ENCODE data around the gene AS3MT.
"Not testable (repeated sequence)": the region's sequence is repeated elsewhere in the genome, so short reads cannot be mapped to it uniquely, and the experiment has no call there.

The AS3MT gene

DNA sequence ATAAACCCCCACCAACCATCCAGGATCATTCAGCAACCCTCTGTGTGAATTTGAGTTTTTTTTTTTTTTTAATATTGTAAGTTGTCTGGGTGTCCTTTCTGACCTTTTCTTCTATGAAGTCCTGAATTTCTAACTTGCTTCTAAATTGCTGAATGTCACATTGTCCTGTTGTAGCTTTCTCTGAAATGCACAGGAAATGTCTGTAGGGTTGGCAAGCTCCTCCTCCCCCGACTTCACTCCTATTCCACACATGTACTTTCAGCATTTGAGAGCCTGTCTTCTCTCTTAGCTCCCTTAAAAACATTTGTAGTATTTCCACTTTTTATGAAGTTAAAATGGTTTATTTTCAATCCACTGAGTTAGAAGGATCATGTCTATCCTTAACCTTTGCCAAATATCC lies 45.5 kb downstream of the AS3MT start:
- DNase-seq, result no peak
- in situ Hi-C loops (cut with HindIII; ENCODE audit: low pct_ligation_motif_present, low pct_unique_long_range_greater_than_20kb, low sequenced_read_pairs), result no loop called here

DNA sequence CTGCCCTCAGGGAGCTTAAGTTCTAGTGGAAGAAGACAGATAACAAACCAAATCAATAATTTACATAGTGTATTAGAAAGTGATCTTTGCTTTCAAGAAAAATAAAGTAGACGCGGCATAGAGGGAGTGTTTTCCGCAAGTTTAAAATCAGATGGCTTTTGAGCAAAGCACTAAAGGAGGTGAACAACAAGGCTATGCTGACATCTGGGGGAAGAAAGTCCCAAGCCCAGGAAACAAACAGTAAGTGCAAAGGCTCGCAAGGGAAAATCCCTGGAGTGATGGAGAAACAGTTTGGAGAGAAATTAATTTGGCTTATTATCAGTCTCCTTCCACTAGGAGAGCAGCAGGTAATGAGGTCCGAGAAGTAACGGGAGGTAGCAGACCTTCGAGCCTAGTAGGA lies 46.9 kb downstream of the AS3MT start:
- no peak for DNase-seq
- in situ Hi-C loops (cut with HindIII; ENCODE audit: low pct_ligation_motif_present, low pct_unique_long_range_greater_than_20kb, low sequenced_read_pairs), result no loop called here

DNA sequence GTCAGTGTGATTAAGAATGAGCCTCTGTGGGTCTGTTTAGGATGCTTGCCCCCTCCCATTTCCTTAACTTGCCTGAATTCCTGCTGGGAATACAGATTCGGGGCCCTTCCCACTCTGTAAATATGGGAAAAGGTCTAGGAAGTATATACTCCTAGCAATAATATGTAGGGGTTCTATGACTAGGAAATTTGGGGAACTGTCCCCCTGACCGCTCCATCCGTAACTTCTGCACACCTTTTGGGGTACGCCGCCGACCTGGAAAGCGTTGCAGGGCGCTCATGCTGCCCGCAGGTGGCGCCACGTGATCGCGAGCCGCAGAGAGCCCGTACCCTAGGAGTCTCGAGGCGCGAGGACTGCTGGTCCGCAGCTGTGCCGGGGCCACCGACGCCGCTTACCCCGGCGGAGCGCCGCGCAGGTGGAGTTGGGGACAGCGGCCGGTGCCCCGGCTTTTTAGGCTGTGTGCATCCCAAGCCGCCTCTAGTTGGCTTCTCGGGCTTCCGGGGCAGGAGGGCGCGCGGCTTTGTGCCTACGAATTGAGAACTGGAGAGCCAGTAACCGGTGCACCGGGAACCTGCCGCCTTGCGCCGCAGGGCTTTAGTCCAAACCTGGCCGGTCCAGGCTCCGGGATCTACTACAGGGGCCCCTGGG lies 48.2 kb downstream of the AS3MT start:
- in situ Hi-C loops (cut with HindIII; ENCODE audit: low pct_ligation_motif_present, low pct_unique_long_range_greater_than_20kb, low sequenced_read_pairs), result no loop called here
- DNase-seq, result peak; percentile 75

DNA sequence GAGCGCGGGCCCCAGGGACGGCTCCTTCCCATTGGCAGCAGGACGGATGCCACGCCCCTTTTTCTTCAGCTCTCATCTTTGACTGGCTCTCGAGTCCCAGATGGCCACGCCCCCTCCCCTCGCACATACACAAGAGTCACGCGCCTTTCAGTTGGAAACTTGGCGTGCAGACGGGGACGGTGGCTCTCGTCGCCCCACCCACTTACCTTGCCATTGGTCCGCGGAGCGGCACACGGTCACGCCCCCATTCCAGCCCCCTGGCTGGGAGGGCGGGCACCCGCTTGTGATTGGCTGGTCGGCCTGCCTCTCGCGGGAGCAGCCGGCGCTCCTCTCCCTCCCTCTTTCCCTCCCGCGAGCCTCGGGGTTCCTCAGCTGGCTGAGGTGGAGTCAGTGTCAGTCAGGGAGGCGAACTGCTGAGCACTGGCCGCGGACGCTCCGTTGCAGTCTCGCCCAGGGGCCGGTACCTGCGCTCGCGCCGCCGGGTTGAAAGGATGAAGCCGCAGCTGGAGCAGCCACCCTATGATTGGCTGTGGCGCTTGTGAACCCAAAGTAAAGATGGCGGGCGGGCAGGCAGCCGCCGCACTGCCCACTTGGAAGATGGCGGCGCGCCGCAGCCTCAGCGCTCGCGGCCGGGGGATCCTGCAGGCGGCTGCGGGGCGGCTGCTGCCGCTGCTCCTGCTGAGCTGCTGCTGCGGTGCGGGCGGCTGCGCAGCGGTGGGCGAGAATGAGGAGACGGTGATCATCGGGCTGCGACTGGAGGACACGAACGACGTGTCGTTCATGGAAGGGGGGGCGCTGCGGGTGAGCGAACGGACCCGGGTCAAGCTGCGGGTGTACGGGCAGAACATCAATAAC lies 48.9 kb downstream of the AS3MT start, which contains the start of gene CNNM2:
Gene CNNM2 (plus strand): TSS at position 333 of the 855 bp plus-strand sequence. CDS start 187 bp downstream, at position 520.
- peak; percentile 100 for DNase-seq
- in situ Hi-C loops (cut with HindIII; ENCODE audit: low pct_ligation_motif_present, low pct_unique_long_range_greater_than_20kb, low sequenced_read_pairs), result no loop called here

DNA sequence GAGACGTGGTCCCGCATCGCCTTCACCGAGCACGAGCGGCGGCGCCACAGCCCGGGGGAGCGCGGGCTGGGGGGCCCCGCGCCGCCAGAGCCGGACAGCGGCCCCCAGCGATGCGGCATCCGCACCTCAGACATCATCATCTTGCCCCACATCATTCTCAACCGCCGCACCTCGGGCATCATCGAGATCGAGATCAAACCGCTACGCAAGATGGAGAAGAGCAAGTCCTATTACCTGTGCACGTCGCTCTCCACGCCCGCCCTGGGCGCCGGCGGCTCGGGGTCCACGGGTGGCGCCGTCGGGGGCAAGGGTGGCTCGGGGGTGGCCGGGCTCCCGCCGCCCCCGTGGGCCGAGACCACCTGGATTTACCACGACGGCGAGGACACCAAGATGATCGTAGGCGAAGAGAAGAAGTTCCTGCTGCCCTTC lies 49.6 kb downstream of the AS3MT start:
- DNase-seq, result peak; percentile 28

DNA sequence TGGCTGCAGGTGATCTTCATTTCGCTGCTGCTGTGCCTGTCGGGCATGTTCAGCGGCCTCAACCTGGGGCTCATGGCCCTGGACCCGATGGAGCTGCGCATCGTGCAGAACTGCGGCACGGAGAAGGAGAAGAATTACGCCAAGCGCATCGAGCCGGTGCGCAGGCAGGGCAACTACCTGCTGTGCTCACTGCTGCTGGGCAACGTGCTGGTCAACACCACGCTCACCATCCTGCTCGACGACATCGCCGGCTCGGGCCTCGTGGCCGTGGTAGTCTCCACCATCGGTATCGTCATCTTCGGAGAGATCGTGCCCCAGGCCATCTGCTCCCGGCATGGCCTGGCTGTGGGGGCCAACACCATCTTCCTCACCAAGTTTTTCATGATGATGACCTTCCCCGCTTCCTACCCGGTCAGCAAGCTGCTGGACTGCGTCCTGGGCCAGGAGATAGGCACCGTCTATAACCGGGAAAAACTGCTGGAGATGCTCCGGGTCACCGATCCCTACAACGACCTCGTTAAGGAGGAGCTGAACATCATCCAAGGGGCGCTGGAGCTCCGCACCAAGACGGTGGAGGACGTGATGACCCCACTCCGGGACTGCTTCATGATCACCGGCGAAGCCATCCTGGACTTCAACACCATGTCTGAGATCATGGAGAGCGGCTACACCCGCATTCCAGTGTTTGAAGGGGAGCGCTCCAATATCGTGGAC lies 50.1 kb downstream of the AS3MT start:
- no peak for DNase-seq
- in situ Hi-C loops (cut with HindIII; ENCODE audit: low pct_ligation_motif_present, low pct_unique_long_range_greater_than_20kb, low sequenced_read_pairs), result no loop called here

More for the DNA sequence above, 49.6 kb downstream of the AS3MT start:
- in situ Hi-C loops (cut with HindIII; ENCODE audit: low pct_ligation_motif_present, low pct_unique_long_range_greater_than_20kb, low sequenced_read_pairs), result no loop called here

DNA sequence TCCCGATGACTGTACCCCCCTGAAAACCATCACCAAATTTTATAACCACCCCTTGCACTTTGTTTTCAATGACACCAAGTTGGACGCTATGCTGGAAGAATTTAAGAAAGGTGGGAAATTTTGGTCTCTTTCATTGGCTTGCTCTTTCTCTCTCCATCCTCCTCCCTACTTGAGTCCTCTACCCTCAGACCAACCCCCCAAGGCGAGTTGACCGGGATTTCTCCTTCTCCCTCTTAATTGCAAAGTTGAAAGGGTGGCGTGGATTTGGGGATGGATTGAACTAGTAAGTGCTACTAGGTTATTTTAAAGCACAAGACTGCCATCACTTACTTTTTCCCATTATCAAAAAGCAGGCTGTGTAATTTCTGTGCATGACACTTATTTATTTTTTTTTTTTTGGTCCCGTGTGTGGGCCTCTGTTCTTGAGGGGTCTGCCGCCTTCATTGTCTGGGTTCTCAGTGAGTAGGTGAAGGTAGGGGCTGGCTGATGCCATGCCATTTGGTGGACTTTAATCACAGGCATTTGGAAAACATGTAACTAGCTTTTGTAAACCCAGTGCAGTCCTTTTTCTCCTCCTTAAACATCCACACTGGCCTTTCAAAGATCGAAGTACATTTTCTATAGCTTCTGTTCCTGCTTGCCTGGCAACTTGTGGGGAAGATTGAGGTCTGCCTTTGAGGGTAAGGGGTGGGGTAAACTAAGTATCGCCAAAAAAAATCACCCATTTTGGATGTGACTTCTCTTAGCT lies 50.9 kb downstream of the AS3MT start:
- in situ Hi-C loops (cut with HindIII; ENCODE audit: low pct_ligation_motif_present, low pct_unique_long_range_greater_than_20kb, low sequenced_read_pairs), result no loop called here
- no peak for DNase-seq

DNA sequence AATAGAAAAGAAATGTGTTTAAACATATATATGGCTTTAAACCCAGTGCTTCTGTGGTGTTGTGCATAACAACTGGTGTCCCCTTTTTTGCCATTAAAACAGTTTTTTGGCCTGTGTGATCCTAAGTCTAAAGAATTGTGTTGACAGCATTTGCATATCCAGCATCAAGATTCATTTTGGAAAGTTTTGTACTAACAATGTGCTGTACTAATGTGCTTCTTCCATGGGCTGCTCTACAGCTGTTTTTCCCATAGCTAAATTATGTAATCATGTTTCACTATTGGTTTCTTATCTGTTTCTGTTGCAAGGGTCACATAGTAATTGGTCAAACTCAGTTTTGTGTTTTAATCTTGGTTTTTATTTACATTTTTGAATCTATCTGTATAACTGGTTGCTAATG lies 54.3 kb downstream of the AS3MT start:
- DNase-seq, result no peak
- in situ Hi-C loops (cut with HindIII; ENCODE audit: low pct_ligation_motif_present, low pct_unique_long_range_greater_than_20kb, low sequenced_read_pairs), result no loop called here

DNA sequence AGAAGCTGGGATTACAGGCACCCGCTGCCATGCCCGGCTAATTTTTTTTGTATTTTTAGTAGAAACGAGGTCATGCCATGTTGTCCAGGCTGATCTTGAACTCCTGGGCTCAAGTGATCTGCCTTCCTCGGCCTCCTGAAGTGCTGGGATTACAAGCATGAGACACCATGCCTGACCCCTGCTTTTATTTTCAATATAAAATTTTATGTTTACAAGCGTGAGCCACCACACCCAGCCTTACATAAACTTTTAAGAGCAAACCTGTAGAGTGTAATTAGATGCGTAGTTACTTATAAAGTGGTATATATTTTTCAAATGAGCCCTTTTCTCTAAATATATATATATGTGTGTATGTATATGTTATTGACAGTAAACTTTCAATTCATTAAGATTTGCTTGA lies 57.6 kb downstream of the AS3MT start:
- DNase-seq, result no peak
- in situ Hi-C loops (cut with HindIII; ENCODE audit: low pct_ligation_motif_present, low pct_unique_long_range_greater_than_20kb, low sequenced_read_pairs), result no loop called here

DNA sequence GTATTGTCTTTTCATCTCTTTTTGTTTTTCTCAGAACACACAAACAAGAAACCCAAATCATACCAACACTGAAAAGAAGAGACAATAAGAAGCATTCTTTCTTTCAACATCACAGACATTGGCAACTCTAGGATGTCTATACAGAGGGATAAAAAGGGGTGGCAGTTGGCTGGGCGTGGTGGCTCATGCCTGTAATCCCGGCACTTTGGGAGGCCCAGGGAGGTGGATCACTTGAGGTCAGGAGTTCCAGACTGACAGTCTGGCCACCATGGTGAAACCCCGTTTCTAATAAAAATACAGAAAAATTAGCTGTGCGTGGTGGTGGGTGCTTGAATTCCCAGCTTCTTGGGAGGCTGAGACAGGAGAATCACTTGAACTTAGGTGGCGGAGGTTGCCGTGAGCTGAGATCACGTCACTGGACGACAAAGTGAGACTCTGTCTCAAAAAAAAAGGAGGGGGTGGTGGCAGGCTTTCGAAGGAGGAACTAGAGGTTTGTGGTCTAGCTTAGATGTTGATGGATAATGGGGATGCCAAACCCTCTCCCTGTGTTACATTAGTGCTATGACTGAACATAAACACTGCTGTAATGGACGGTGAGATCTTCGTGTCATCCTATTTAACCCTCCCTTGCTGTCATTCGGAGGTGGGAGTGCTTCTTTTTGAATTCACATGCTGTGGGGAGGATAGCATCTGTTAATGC lies 58.2 kb downstream of the AS3MT start:
- no peak for DNase-seq
- in situ Hi-C loops (cut with HindIII; ENCODE audit: low pct_ligation_motif_present, low pct_unique_long_range_greater_than_20kb, low sequenced_read_pairs), result no loop called here

DNA sequence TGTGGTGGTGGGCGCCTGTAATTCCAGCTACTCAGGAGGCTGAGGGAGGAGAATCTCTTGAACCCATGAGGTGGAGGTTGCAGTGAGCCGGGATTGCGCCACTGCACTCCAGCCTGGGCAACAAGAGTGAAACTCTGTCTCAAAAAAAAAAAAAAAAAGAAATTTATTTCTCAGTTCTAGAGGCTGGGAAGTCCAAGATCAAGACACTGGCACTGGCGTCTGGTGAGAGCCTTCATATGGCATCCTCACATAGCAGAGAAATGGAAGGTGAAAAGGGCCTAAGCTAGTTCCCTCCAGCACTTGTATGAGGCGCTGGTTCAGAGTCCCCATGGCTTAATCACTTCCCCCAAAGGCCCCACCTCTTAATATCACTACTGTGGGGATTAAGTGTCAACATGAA lies 59.2 kb downstream of the AS3MT start:
- in situ Hi-C loops (cut with HindIII; ENCODE audit: low pct_ligation_motif_present, low pct_unique_long_range_greater_than_20kb, low sequenced_read_pairs); DNase-seq: not testable (repeated sequence)

DNA sequence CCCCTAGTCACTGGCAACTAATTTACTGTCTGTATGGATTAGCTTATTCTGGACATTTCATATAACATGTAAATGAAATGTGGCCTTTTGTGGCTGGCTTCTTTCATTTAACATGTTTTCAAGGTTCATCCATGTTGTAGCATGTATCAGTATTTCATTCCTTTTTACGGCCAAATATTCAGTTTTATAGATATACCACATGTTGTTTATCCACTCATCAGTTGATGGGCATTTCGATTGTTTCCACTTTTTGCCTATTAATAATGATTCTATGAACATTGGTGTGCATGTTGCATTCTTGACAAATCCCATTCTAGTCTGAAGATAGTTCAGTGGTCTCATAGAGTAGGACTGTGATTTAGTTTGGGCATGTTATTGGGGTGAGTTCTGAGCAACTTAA lies 61.5 kb downstream of the AS3MT start:
- in situ Hi-C loops (cut with HindIII; ENCODE audit: low pct_ligation_motif_present, low pct_unique_long_range_greater_than_20kb, low sequenced_read_pairs), result no loop called here
- no peak for DNase-seq

DNA sequence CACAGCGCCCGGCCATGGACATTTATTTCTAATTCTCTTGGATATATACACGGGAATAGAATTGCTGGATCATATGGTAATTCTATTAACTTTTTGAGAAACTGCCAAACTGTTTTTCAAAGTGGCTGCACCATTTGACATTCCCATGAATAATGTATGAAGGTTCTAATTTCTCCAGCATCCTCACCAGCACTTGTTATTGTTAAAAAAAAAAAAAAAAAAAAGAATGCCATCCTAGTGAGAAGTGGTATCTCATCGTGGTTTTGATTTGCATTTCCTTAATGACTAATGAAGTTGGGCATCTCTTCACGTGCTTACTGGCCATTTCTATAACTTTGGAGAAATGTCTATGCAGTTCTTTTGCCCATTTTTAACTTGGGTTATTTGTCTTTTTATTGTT lies 62.4 kb downstream of the AS3MT start:
- no peak for DNase-seq
- in situ Hi-C loops (cut with HindIII; ENCODE audit: low pct_ligation_motif_present, low pct_unique_long_range_greater_than_20kb, low sequenced_read_pairs), result no loop called here

DNA sequence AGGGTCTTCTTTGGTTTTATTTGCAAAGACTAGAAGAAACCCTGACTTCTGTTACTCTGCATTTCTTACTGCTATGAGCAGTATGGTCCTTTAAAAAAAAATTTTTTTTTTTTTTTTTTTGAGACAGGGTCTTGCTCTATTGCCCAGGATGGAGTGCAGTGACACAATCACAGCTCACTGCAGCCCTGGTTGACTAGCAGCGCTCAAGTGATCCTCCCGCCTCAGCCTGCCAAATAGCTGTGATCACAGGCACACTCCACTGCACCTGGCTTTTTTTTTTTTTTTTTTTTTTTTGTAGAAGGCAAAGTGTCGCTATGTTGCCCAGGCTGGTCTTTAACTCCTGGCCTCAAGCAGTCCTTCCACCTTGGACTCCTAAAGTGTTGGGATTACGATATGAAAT lies 66.2 kb downstream of the AS3MT start:
- in situ Hi-C loops (cut with HindIII; ENCODE audit: low pct_ligation_motif_present, low pct_unique_long_range_greater_than_20kb, low sequenced_read_pairs), result no loop called here
- DNase-seq, result no peak

DNA sequence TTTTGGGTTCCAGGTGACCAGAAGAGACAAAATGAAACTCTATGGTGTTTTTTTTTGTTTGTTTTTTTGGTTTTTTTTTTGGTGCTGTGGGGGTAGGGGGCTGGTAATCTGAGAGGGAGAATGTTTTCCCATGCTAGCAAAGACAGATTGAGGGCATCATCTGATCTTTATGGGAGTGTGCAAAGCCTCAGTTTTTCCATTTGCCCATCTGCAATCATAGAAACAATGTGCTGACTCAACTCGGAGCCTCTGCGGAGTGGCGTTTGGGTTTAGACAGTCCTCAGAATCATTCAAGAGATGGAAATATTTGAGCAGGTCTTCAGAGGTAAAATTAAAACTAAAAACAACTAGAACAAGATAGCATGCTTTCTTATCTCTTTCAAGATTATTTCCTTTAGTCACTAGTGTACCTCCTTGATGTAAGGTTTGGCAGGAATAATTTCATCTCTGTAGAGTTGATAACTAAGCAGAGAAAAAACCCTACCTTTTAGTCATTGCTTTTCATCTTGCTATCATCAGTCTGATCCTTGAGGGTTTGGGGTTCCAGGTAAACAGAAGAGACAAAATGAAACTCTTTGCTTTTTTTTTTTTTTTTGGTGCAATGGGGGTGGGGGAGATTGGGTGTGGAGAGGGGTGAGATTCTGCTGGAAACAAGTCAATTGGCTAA lies 66.8 kb downstream of the AS3MT start:
- in situ Hi-C loops (cut with HindIII; ENCODE audit: low pct_ligation_motif_present, low pct_unique_long_range_greater_than_20kb, low sequenced_read_pairs), result no loop called here
- no peak for DNase-seq

DNA sequence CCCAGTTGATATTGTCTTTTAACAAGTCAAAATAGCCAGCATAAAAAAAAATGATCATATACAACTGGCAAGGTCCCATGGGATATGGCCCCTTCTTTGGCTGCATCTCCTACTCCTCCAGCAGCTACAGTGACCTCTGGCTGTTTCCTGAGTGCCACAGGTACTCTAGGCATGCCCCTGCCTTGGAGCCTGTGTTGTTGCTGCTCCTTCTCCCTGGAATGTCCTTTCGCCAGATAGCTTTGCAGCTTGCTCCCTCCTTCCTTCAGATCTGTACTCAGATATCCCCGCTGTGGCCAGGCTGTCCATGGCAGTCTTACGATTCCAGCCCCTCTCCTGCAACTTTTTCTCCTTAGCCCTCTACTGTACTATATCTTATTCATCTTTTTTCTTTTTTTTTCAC lies 72.1 kb downstream of the AS3MT start:
- no peak for DNase-seq
- in situ Hi-C loops (cut with HindIII; ENCODE audit: low pct_ligation_motif_present, low pct_unique_long_range_greater_than_20kb, low sequenced_read_pairs), result no loop called here

DNA sequence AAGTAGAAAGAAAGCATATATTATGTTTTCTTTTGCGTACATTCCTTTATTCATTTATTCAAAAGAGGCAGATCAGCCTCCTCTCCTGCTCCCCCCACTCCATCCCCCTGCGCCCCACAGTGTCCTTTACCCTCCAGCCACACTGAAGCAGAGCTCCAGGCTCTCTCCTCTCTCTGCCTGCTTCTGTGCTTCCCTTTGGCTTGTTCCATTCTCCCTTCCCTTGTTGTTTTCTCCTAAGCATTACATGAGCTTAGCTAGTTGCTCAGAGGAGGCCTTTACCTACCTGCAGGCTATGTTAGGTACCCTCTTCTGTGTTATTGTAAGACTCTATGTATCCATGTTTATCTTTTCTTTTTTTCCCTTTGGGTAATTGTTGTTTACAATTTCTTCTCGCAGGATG lies 76.2 kb downstream of the AS3MT start:
- in situ Hi-C loops (cut with HindIII; ENCODE audit: low pct_ligation_motif_present, low pct_unique_long_range_greater_than_20kb, low sequenced_read_pairs), result no loop called here
- no peak for DNase-seq

DNA sequence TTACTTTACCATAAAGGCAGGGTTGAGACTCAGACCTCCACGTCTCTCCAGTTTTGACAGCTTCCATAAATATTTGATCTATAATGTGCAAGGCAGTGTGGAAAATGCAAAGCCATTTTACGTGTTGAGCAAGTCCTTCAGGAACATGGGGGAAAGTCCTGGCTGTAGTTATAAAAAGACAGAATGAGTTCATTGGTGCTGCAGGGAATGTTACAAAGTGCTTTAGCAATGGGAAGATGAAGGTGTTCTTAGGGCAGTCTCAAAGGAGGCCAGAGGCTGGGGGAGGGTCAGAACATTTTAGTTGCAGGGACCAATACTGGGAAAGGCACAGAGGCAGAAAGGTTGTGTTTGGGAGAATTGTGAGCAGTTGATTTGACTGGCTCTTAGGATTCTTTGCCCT lies 76.7 kb downstream of the AS3MT start:
- DNase-seq, result no peak
- in situ Hi-C loops (cut with HindIII; ENCODE audit: low pct_ligation_motif_present, low pct_unique_long_range_greater_than_20kb, low sequenced_read_pairs), result no loop called here
